Panc1 (cell line): ENCODE measurements around the gene MIER2.

Source experiments
- CTCF ChIP-seq: fragments of 450-650 bp; IDR thresholded peaks from 2 replicates; pipeline ENCODE4 v1.5.1; 2017; ENCODE audit warnings: mild to moderate bottlenecking
- SIN3A ChIP-seq: IDR thresholded peaks from 2 replicates; pipeline ENCODE4 v1.6.1; 2012; ENCODE audit warnings: low read depth, mild to moderate bottlenecking, low read length, moderate library complexity, borderline replicate concordance; ENCODE audit not compliant: insufficient read depth
- TCF7L2 ChIP-seq: IDR thresholded peaks from 2 replicates; pipeline ENCODE4 v1.6.1; 2011; ENCODE audit warnings: mild to moderate bottlenecking, low read depth, low read length, inconsistent platforms

GRCh38 chr19:347946-348861, 3.6 kb upstream of the MIER2 start:
- TF ChIP-seq SIN3A (no peak), CTCF (no peak), TCF7L2 (no peak)
